ENCODE measurements around the gene NRIP2.

- TF ChIP-seq CTCF (conservative IDR thresholded peaks at IDR 0.05) (no peak), EZH2 (IDR thresholded peaks at IDR 0.05; ENCODE audit: low read depth) (no peak)
Observed at GRCh38 chr12:2857021-2857431, 22.2 kb upstream of the NRIP2 start, which contains the start of gene TEX52.
